MCF 10A (cell line): ENCODE results near the gene NANOS1. TPM values are rescaled to one million over a fixed set of nuclear protein-coding genes. Genes with fewer than 3 reads are reported as not detected.

Experiments used
- Bru-seq: library from RNA; stranded (reverse); fragments of 400-500 nt; gene quantifications from one replicate; lab custom pipeline; 2021; lab: Mats Ljungman, UMichigan
- BruChase-seq, 2 experiments: library from RNA; stranded (reverse); fragments of 400-500 nt; gene quantifications; one replicate each; lab custom pipeline; 2021; lab: Mats Ljungman, UMichigan
- BruUV-seq: library from RNA; stranded (reverse); fragments of 400-500 nt; replicated peaks from 2 replicates; lab custom pipeline; 2021; lab: Mats Ljungman, UMichigan
- CTCF ChIA-PET: fragments of 300-600 bp; sonication (Branson Sonifier 250); formaldehyde crosslinking; extraction: SDS; loops from one replicate; lab custom pipeline; 2021; ENCODE audit warnings: antibody characterized with exemption, inconsistent platforms; lab: Yijun Ruan, JAX
- POLR2A ChIA-PET: fragments of 300-600, 350-650 bp; sonication (Branson Sonifier 250); formaldehyde crosslinking; extraction: SDS; loops from one replicate; lab custom pipeline; 2020; ENCODE audit warnings: antibody characterized with exemption, inconsistent platforms; lab: Yijun Ruan, JAX
- DNase-seq: peaks from one replicate; pipeline ENCODE4 v3.0.0-alpha.2; 2018; ENCODE audit not compliant: unreplicated experiment
- H3K27ac Mint-ChIP-seq: one replicate; pipeline ENCODE4 v1.8.0; 2022; ENCODE audit warnings: mild to moderate bottlenecking, low read depth, mixed read lengths; ENCODE audit not compliant: unreplicated experiment
- H3K27me3 Mint-ChIP-seq: one replicate; pipeline ENCODE4 v1.8.0; 2022; ENCODE audit warnings: mixed read lengths; ENCODE audit not compliant: insufficient read depth, unreplicated experiment
- H3K36me3 Mint-ChIP-seq: one replicate; pipeline ENCODE4 v1.8.0; 2022; ENCODE audit warnings: mild to moderate bottlenecking, moderate library complexity, mixed read lengths; ENCODE audit not compliant: insufficient read depth, unreplicated experiment
- H3K4me1 Mint-ChIP-seq: one replicate; pipeline ENCODE4 v1.8.0; 2022; ENCODE audit warnings: mixed read lengths; ENCODE audit not compliant: insufficient read depth, unreplicated experiment
- H3K4me3 Mint-ChIP-seq: one replicate; pipeline ENCODE4 v1.8.0; 2022; ENCODE audit warnings: mild to moderate bottlenecking, moderate library complexity, mixed read lengths; ENCODE audit not compliant: unreplicated experiment
- H3K9me3 Mint-ChIP-seq: one replicate; pipeline ENCODE4 v1.8.0; 2022; ENCODE audit warnings: mixed read lengths; ENCODE audit not compliant: unreplicated experiment
- intact Hi-C: fragments of 100-400 bp; cut with micrococcal nuclease; formaldehyde crosslinking; loops from 2 replicates; pipeline ENCODE4 v1.14.1; 2022
- long read RNA-seq: library from polyadenylated mRNA; stranded (forward); transcript quantifications from one replicate; pipeline ENCODE4 v2.0.0, GENCODE V29; 2022
- total RNA-seq: library from RNA; stranded (reverse); gene quantifications from 2 replicates; pipeline ENCODE4 v1.2.3, GENCODE V29; 2022
- TF ChIP-seq, protein P1 (sequence below): fragments of 200-600 bp; IDR thresholded peaks from one replicate; pipeline ENCODE4 v1.8.0; 2022; ENCODE audit warnings: antibody characterized with exemption, mild to moderate bottlenecking; ENCODE audit not compliant: unreplicated experiment

Gene NANOS1, protein sequence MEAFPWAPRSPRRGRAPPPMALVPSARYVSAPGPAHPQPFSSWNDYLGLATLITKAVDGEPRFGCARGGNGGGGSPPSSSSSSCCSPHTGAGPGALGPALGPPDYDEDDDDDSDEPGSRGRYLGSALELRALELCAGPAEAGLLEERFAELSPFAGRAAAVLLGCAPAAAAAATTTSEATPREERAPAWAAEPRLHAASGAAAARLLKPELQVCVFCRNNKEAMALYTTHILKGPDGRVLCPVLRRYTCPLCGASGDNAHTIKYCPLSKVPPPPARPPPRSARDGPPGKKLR
- total RNA-seq: 2.2 and 3.8 TPM in 2 replicates
- percentile 42 among the genes with signal in this experiment for Bru-seq, nascent RNA
- percentile 62 among the genes with signal in this experiment for BruChase-seq, experiment 1, labeled RNA remaining after a 6-hour chase
- BruChase-seq, experiment 2, labeled RNA remaining after a 2-hour chase: percentile 50 among the genes with signal in this experiment
- long read RNA-seq, full-length matches to known transcripts: 5 of 6 reads
- long read RNA-seq, partial matches to known transcripts: 0 of 6 reads
- long read RNA-seq, other reads (novel, unspliced or antisense): 1 of 6 reads

GRCh38 chr10:119029613-119030420 is at the start of gene NANOS1:
Gene NANOS1, plus strand, starts transcription at chr10:119029714. Its CDS starts 88 bp downstream, at chr10:119029802.
- Mint-ChIP-seq H3K4me3 (peak within 1 kb of the TSS; percentile 70), H3K9me3 (no peaks in the 10 kb centered on the region), H3K36me3 (peaks cover 34% of the 10 kb centered on the region), H3K27me3 (no peaks in the 10 kb centered on the region), H3K4me1 (peaks cover 42% of the 10 kb centered on the region), H3K27ac (no peak within 1 kb of the TSS)
- CTCF ChIA-PET: interaction anchor here (0.6 to 1.7 kb wide), 4 partner anchors 15 to 465 kb away, joined by 3 to 8 read pairs (median 4); no protein-coding TSS in a partner anchor
- BruUV-seq: no TSS peak
- TF ChIP-seq, protein P1, sequence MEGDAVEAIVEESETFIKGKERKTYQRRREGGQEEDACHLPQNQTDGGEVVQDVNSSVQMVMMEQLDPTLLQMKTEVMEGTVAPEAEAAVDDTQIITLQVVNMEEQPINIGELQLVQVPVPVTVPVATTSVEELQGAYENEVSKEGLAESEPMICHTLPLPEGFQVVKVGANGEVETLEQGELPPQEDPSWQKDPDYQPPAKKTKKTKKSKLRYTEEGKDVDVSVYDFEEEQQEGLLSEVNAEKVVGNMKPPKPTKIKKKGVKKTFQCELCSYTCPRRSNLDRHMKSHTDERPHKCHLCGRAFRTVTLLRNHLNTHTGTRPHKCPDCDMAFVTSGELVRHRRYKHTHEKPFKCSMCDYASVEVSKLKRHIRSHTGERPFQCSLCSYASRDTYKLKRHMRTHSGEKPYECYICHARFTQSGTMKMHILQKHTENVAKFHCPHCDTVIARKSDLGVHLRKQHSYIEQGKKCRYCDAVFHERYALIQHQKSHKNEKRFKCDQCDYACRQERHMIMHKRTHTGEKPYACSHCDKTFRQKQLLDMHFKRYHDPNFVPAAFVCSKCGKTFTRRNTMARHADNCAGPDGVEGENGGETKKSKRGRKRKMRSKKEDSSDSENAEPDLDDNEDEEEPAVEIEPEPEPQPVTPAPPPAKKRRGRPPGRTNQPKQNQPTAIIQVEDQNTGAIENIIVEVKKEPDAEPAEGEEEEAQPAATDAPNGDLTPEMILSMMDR: no peak
- intact Hi-C loops: loop anchor here (1.0 to 10.0 kb wide), 7 partner anchors 23 to 463 kb away; partner anchors contain the start of gene CACUL1
- POLR2A ChIA-PET: interaction anchor here (0.6 to 4.7 kb wide), 16 partner anchors 7 to 461 kb away, joined by 3 to 33 read pairs (median 4); partner anchors contain the start of gene CACUL1
- DNase-seq: no peak

GRCh38 chr10:118980135-118980865 is 49.2 kb upstream of the NANOS1 start:
- no peak overlapping the region for H3K4me3 Mint-ChIP-seq
- H3K27ac Mint-ChIP-seq: no peak overlapping the region
- no TSS peak for BruUV-seq
- intact Hi-C loops: no loop called here
- H3K27me3 Mint-ChIP-seq: no peaks in the 10 kb centered on the region
- TF ChIP-seq, protein P1: no peak
- DNase-seq: no peak
- H3K36me3 Mint-ChIP-seq: no peaks in the 10 kb centered on the region
- H3K4me1 Mint-ChIP-seq: no peaks in the 10 kb centered on the region
- peaks cover 8% of the 10 kb centered on the region for H3K9me3 Mint-ChIP-seq
- ChIA-PET POLR2A (no interaction called here), CTCF (no interaction called here)

DNA sequence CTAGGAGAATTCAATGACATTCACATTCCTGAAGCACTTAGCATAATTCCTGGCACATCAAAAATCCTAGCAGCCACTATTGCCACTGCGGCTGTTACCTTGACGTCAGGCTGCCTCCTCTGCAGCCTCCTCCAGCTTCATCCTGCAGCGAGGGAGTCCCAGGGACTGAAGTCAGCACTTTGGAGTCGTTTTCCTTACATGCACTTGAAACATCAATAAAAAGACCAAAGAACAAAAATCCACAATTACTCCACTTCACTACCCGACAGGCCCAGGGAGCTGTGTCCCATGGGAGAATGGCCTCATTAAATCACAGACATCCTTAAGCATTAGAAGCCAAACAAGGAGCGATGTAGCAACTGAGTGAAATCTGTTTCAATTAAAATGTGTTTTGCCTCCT is 48.6 kb upstream of the NANOS1 start:
- TF ChIP-seq, protein P1: no peak
- DNase-seq: no peak
- CTCF ChIA-PET: no interaction called here
- Mint-ChIP-seq H3K9me3 (peaks cover 2% of the 10 kb centered on the region), H3K27me3 (no peaks in the 10 kb centered on the region), H3K36me3 (no peaks in the 10 kb centered on the region), H3K4me1 (no peaks in the 10 kb centered on the region), H3K4me3 (no peak overlapping the region), H3K27ac (no peak overlapping the region)
- POLR2A ChIA-PET: no interaction called here
- intact Hi-C loops: no loop called here
- BruUV-seq: no TSS peak
